Activated CD4-positive, CD25-positive, alpha-beta regulatory T cell treated with anti-CD3 and anti-CD28 coated beads, Interleukin-2, amount 50 U/mL, for 16 hours (primary cell): ENCODE measurements around the gene AKAP8.
"Not testable (repeated sequence)": the region's sequence is repeated elsewhere in the genome, so short reads cannot be mapped to it uniquely, and the experiment has no call there.

Source experiments
- DNase-seq: peaks from one replicate; pipeline ENCODE4 v3.0.0-alpha.2; 2020; ENCODE audit warnings: low read depth, low spot score

The AKAP8 gene

DNA sequence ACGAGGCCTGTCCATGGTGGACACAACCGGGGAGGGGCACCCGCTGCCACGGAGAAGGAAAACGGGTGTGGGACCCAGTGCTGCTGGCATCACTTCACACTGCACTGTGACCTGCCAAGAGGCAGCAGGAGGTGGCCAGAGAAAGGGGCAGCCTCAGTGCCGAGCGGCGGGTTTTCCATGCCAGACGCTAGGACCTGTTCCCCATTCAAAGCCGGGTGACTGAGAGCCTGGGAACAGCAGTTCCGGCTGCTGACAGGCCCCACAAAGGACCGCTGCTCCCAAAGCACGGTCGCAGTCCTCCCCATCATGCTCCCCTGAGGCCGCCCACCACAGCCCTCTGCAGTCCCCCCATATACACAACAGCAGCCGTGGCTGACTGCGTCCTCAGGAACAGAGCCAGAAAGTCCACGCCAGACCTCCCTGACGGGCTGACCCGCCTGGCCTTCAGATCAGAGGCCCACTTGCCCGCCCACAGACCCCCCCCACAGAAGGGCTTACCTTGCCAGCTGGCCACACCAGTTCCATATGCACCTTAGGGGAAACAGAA, 5.4 kb downstream of the AKAP8 start:
- no peak for DNase-seq

DNA sequence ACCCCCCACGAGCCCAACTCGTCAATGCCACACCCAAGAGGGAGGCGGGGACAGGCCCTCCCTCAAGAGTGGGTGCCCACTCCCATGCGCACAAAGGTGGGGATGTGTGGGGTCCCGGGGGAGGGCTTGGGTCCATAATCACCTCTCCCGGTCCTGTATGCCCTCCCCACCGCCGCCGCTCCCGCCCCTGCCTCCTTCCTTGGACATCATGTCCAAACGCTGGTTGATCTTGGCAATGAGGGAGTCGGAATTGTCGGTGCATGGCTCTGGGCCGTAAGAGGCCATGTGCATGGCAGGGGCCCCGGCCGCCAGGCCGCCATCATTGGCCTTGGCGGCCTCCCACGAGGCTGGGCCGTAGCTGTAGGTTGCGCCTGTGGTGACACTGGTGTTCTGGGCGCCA, 5.9 kb downstream of the AKAP8 start:
- no peak for DNase-seq

DNA sequence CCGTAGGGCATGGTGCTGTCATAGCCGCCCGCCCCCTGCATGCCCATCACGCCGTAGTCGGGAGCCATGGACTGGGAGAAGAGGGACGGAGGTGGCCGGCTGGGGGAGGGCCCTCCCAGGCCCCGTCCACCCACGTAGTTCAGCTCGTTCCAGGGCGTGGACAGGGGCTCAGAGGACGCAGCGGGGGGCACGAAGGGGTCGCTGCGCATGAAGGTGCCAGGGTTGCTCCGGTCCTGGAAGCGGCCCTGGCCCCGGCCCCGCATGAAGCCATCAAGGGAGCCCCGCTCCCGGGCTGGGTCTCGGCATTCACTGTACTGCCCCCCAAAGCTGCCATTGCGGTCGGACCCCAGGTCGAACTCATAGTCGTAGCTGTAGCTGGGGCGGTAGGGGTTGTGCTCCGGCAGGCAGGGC, 6.7 kb downstream of the AKAP8 start:
- DNase-seq, result no peak

DNA sequence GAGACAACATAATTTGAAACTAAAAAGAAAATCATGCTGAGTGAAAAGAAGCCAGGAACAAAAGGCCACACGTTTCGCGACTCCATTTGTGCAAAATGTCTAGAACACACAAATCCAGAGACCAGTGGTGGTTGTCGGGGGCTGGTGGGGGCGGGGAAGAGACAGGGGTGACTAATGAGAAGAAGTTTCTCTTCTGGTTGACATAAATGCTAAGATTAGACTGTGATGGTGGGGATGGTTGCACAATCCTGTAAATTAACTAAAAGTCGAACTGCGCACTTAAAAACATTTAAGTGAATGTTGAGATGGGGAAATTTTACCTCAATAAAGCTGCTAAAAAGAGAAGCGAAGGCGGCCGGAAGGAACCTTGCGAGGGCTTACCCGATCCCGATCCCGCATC, 7.1 kb downstream of the AKAP8 start:
- DNase-seq, result no peak

DNA sequence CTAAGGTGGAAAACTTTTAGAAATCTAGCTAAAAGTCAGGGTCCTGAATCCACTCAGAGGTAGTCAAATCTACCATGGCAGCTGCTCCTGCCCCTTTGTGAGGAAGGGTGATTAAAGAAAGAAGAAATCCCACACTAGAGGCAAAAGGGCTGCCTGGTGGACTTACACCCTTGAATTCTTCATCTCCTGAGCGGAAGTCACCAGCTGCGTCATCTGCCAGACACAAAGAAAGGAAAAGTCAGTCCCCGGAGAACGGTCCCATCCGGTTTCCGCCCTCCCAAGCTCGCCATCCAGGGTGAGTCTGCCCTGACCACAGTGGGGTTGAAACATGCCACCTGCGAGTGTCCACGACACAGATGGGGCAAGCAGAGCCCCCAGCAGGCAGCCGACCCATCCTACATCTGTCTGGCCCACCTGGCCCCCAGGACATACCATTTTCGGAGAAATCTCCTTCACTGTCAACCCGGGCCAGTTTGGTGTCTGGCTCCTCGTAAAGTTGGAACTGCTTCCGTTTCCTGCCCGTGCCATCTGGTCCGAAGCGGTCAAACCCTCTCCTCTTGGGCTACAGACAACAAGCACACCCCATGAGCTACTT, 7.7 kb downstream of the AKAP8 start:
- no peak for DNase-seq

DNA sequence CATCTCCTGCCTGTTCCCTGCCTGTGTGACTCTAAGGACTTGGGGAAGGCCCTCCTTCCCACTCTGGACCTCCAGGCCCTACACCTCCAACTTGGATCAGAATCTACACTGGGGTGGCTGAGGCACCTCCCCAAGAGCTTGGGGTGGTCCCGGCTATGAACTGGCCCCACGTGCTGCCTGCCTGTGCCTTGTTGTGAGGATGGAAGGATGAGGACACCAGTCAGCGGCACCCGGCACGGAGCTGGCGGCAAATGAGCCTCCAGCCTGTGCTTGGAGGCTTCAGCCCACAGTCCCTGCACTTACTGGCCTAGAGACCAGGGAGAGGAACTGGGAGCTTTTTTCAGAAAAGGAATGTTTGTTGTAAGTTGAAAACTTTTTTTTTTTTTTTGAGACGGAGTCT, 8.5 kb downstream of the AKAP8 start:
- DNase-seq, result no peak

DNA sequence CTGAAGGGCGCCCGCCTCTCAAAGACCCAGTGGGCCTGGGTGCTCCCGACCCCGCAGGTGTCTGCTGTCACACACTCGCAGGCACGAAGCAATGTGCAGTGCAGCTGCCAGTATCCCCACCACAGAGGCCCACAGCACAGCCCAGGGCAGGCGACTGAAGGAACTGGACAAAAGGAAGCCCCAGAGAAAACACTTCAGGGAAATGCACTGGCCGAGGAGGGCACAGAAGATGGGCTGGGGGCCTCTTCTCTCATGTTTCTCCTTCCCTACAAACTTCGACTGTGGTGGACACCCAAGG, 10.0 kb downstream of the AKAP8 start:
- DNase-seq, result no peak

DNA sequence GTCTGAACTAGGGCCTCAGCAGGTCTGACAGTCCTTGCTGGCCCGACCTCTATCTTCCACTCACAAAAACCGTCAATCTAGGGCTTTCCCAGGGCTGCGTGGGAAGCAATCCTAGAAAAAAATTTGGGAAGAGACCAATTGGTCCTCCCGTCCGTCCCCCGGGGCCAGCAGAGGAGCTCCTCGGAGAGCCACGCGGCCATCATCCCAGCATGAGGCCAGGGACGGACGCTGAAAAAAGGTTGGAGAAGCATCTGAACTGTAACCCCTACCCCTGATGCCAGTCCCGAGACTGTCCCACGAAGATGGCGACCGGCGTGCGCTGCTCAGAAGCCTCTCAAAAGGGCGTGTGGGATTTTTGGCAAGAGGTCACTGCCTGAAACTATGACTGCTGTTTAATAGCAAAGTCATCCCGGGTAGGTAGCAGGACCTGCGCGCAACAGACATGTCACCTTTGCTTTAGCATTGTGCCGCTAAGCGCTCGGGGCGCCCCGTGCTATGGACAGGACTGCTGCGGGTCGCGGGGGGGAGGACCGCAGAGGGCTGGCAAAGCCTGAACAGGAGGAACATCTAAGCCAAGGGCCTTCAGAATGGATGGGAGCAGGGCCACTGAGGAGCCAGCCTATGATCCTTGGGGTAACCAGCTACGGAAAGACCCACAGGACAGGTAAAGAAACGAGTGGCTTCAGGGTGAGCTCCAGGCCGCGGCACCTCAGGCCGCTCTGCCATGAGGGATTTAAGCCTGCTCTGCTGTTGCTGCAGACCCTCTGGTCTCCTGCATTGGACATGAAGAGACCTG, 10.6 kb downstream of the AKAP8 start:
- no peak for DNase-seq

DNA sequence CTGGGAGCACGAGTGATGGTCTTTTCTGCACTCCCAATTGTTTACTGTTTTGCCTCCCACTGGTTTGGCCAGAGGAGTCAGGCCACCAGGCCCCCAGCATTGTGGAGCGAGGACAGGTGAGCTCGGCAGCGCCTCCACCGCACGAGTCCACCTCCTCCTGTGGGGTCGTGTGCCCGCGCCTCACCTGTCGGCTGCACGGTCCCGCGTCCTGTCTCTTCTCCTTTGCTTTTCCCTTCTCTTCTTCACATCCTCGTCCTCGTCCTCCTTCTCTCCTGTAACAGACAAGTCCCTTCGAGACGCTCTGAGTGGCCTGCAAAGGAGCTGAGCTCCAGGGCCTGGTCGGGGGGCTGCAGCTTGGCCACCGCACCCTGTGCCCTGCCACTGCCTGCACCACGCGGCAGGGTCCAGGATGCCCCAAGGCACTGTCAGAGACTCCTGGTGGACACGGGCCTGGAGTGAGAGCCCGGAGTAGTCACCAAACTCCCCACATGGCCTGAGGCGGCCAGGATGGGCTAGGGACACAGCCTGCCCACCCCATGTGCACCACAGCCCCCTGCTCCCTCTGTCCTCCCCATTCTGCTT, 11.4 kb downstream of the AKAP8 start:
- DNase-seq, result no peak

DNA sequence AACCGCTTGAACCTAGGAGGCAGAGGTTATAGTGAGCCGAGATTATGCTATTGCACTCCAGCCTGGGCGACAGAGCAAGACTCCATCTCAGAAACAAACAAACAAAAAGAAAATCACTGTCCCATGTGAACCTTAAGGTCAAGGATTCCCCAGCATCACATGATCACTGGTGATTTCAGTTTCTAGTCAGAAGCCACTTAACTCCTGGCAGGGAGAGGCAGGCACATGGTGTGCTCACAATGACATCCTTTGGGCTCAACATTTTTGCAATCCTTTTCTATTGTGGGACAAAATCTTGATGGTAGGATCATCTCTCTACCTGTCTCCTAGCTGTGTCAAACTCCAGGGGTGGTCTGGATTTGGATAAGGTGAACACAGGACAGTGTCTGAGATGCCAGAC, 12.1 kb downstream of the AKAP8 start:
- no peak for DNase-seq

DNA sequence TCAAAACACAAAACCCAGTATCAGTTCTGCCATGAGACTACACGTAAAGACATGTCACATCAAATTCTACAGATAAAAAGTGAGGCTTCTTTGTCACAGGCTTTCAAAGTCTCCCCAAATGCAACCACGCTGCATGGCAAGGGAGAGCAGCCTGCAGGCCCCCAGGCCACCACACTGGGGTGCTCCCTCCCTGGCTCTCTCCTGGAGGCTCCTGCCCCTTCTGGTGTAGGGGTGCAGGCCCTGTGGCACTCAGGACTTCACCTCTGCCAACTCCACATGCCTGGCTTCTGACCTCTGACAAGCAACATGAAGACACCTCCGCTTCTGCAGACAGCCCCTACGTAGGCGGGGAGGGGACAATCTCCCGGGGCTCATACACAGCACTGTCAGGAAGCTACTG, 14.3 kb downstream of the AKAP8 start:
- no peak for DNase-seq

DNA sequence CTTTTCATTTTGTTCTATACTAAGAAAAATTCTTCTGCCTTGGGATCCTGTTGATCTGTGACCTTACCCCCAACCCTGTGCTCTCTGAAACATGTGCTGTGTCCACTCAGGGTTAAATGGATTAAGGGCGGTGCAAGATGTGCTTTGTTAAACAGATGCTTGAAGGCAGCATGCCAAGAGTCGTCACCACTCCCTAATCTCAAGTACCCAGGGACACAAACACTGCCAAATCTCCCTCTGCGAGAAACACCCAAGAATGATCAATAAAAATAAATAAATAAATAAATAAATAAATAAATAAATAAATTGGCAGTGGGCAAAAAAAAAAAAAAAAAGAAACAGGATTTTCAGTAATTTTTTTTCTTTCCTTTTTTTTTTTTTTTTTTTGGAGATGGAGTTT, 15.8 kb downstream of the AKAP8 start:
- DNase-seq, result not testable (repeated sequence)

DNA sequence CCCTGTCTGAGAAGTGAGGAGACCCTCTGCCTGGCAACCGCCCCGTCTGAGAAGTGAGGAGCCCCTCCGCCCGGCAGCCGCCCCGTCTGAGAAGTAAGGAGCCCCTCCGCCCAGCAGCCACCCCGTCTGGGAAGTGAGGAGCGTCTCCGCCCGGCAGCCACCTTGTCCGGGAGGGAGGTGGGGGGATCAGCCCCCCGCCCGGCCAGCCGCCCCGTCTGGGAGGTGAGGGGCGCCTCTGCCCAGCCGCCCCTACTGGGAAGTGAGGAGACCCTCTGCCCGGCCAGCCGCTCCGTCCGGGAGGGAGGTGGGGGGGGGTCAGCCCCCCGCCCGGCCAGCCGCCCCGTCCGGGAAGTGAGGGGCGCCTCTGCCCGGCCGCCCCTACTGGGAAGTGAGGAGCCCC, 16.5 kb downstream of the AKAP8 start:
- DNase-seq, result not testable (repeated sequence)

DNA sequence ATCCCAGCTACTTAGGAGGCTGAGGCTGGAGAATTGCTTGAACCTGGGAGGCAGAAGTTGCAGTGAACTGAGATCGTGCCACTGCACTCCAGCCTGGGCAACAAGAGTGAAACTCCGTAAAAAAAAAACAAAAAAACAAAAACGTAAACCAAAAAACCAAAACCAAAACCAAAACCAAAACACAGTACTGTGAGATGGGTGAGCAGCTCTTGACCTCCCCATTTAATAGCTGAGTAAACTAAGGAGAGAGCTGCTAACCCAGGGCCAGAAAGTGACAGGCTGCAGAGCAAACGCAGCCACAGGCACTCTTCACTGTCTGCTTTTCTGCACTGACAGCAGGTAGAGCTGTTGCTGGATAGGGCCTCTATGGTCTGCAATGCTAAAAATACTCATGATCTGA, 19.6 kb downstream of the AKAP8 start:
- DNase-seq, result not testable (repeated sequence)

DNA sequence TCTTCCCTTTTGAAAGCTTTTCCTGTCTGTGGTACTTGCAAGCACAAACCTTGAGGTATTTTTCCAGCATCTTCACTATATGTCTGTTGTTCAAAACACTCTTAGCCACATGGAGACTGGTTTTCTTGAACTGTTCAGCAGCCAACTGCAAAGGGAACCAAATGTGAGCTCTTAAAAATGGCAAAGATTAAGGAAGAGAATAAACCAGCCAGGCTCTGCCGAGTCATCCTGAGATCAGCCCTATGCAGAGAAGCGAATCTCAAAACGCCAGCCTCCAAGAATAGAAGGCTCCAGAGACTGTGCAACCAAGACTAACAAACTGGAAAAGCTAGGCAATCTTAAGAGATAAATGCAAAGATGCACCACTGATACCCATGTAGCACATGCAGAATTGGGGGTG, 20.7 kb downstream of the AKAP8 start:
- no peak for DNase-seq

DNA sequence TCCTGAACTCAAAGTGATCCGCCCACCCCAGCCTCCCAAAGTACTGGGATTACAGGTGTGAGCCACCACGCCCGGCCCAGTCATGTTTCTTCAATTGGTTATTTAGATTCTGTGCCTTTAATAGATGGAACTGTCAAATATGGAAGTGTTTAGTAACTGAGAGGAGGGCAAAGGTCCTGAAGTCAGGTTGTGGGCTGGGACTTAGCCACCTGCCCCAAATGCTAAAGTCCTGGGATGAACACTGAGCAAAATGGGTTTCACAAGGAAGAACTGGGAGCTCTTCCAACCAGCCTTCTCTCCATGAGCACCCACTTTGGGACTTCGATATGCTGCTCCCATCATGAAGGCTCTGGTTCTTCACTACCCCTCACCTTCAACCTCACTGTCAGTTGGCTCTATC, 21.7 kb downstream of the AKAP8 start:
- no peak for DNase-seq

DNA sequence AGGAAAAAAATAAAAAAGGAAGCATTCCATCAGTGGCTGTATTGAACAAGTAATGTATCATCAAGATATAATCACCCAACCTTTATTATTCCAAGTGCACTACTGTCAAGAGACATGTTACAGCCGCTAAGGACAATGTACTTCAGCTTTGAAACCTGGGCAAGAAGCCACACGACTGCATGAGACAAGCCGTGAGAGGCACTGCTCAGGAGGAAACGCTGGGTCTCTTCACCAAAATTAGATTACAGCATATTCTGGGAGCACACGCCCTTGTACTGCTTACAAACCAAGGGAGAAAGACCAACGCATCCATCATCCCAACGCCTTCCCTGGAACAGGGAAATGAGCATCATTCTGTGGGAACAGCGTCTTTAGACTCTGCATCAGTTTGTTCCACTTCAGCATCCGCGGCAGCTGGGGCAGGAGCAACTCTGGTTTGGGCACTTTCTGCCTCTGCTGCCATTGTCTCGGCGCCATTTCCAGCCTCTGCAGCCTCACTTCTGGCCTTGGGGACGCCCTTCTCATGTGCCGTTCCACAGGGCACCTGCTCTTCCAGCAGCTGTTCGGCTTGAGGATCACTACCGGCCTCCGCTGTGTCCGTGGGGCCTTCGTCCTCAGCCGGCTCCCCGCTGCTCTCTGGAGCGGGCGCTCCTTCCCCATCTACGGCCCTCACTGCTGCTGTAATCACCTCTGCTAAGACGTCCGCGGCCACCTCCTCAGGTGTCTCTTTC, 24.9 kb downstream of the AKAP8 start:
- no peak for DNase-seq

DNA sequence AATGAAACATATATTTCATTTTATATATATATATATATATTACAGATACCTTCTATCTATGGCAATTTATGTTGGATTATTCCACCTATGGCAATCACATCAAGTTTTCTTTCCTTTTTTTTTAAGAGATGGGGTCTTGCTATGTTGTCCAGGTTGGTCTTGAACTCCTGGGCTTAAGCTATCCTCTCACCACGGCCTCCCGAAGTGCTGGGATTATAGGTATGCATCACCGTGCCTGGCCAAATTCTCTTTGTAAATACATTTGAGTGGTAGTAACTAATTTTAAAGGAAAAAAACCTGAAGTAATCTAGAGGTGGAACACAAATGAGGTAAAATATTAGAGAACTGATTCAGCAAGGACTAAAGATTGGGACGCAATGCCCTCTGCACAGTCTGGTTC, 25.7 kb downstream of the AKAP8 start:
- DNase-seq, result no peak

DNA sequence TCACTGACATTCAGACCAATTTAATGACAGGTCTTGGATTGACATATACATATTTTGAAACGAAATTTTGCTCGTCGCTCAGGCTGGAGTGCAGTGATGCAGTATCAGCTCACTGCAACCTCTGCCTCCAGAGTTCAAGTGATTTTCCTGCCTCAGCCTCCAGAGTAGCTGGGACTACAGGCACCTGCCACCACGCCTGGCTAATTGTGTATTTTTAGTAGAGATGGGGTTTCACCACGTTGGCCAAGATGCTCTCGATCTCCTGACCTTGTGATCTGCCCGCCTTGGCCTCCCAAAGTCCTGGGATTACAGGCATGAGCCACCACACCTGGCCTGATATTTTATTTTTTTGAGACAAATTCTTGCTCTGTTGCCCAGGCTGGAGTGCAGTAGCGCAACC, 27.1 kb downstream of the AKAP8 start:
- DNase-seq, result not testable (repeated sequence)

DNA sequence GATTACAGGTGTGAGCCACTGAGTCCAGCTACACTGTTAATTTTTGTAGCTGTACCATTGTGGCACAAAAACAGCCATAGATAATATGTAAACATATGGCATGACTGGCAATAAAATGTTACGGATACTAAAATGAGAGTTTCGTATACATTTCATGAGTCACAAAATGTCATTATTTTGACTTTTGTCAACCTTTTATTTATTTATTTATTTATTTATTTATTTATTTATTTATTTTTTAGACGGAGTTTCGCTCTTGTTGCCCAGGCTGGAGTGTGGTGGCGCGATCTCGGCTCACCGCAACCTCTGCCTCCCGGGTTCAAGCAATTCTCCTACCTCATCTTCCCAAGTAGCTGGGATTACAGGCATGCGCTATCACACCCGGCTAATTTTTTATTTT, 38.3 kb downstream of the AKAP8 start:
- DNase-seq, result not testable (repeated sequence)

DNA sequence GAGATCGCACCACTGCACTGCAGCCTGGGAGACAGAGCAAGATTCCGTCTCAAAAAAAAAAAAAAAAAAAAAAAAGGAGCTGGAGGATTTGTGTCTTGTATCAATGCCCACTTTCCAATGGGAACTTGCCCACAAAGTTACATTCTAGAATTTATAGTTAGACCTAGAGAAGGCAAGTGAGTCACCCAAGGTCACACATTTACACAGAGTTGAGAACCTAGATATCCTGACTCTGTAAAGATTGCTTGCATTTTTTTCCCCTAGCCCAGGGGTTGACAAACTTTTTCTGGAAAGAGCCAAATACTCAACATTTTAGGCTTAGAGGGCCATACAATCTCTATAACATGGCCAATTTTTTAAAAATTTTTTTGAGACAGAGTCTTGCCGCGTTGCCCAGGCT, 39.5 kb downstream of the AKAP8 start:
- no peak for DNase-seq

DNA sequence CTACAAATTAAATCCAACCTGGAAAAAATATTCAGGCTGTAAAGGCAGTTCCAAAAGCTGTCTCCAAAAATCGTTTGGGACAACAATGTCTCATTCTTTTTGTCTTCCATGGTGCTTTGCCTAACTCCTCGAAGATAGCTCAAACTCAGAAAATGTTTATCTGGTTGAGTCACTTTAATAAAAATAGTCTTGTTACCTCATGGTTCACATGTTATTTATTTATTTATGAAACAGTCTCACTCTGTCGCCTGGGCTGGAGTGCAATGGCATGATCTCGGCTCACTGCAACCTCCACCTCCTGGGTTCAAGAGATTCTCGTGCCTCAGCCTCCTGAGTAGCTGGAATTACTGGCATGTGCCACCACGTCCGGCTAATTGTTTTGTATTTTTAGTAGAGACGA, 42.4 kb downstream of the AKAP8 start:
- no peak for DNase-seq
